HG03432 (cell line): Measurements from ENCODE around the gene BACE1-AS.

Experiments
- ATAC-seq: cut with Tn5 transposase; IDR thresholded peaks from one replicate; pipeline ENCODE4 v1.9.1; 2021; ENCODE audit warnings: mild to moderate bottlenecking, moderate library complexity; ENCODE audit not compliant: unreplicated experiment

BACE1-AS gene

DNA sequence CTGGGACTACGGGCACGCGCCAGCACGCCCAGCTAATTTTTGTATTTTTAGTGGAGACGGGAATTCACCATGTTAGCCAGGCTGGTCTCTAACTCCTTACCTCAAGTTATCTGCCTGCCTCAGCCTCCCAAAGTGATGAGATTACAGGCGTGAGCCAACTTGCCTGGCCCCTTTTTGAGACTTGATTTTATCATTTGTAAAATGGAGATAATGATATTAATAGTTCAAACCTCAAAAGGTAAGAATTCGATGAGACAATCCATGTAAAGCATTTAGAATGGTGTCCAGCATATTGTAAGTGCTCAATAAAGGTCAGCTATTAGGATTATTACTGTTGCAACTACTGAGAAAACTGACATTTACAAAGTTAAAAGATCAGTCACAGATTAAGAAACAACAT lies 27.6 kb downstream of the BACE1-AS start:
- ATAC-seq, result no peak

- no peak for ATAC-seq
These were observed 28.2 kb downstream of the BACE1-AS start for GRCh38 chr11:117319214-117319840.

GRCh38 chr11:117327255-117327566 lies 36.1 kb downstream of the BACE1-AS start:
- ATAC-seq, result peak; percentile 12

GRCh38 chr11:117327567-117328374 lies 36.6 kb downstream of the BACE1-AS start, which contains the start of gene CEP164:
Gene CEP164, plus strand, starts transcription at chr11:117327854. Its CDS starts 10,733 bp downstream, at chr11:117338587.
- peak; percentile 93 for ATAC-seq

GRCh38 chr11:117328375-117329010 lies 37.3 kb downstream of the BACE1-AS start:
- ATAC-seq, result peak; percentile 11

DNA sequence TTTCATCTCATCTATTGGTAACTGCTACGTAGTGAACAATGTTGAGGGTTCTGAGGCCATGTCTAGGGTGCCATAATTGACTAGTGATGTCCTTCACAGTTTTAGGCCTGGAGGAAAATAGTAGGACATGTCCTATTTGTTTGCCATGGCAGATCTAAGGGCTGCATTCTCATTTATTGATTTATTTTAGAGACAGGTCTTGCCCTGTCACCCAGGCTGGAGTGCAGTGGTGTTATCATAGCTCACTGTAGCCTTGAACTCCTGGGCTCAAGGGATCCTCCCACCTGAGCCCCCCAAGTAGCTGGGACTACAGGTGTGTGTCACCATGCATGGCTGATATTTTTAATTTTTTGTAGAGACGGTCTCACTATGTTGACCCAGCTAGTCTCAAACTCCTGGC lies 41.7 kb downstream of the BACE1-AS start:
- ATAC-seq, result no peak

GRCh38 chr11:117333917-117334316 lies 42.8 kb downstream of the BACE1-AS start:
- no peak for ATAC-seq

- no peak for ATAC-seq
These were observed 43.8 kb downstream of the BACE1-AS start for GRCh38 chr11:117334896-117335295.

GRCh38 chr11:117335399-117335798 lies 44.3 kb downstream of the BACE1-AS start:
- no peak for ATAC-seq

- no peak for ATAC-seq
These were observed 45.9 kb downstream of the BACE1-AS start for GRCh38 chr11:117337076-117337475.
